Breast epithelium (tissue), 4 donors: ENCODE data around the gene TPRN. TPM values are rescaled to one million over a fixed set of nuclear protein-coding genes. Genes with fewer than 3 reads are reported as not detected.

ENCODE experiments used
- DNase-seq, 2 donors: peaks; one replicate each; pipeline ENCODE4 v3.0.0-alpha.2; 2019; ENCODE audit warnings: low spot score in 2 of 2
- H3K27ac ChIP-seq, 2 donors: fragments of 200-600 bp; sonication (generic) in 1 of 2; one replicate each; pipeline ENCODE4 v1.5.1; 2016 to 2019; ENCODE audit warnings: mild to moderate bottlenecking in 1 of 2
- H3K27me3 ChIP-seq, 2 donors: fragments of 200-600 bp; sonication (generic) in 1 of 2; one replicate each; pipeline versions ENCODE4 v1.5.1 to v1.6.0; 2017 to 2019; ENCODE audit warnings: control low read depth in 1 of 2, mild to moderate bottlenecking in 1 of 2
- H3K36me3 ChIP-seq: fragments of 200-600 bp; one replicate; pipeline ENCODE4 v1.5.1; 2019
- H3K4me1 ChIP-seq, 2 donors: fragments of 200-600 bp; sonication (generic); one replicate each; pipeline ENCODE4 v1.5.1; 2016 to 2019; ENCODE audit warnings: control low read depth in 1 of 2
- H3K4me3 ChIP-seq, 3 donors: fragments of 200-600 bp; sonication (generic); 1 replicate in 2 of 3; 2 replicates in 1 of 3; pipeline ENCODE4 v1.5.1; 2016 to 2019; ENCODE audit warnings: mild to moderate bottlenecking in 3 of 3, moderate library complexity in 2 of 3
- H3K9me3 ChIP-seq, 2 donors: fragments of 200-600 bp; sonication (generic) in 1 of 2; one replicate each; pipeline ENCODE4 v1.5.1; 2016 to 2019; ENCODE audit warnings: control low read depth in 1 of 2
- CTCF ChIP-seq, 3 donors: fragments of 450-650 bp; IDR thresholded peaks; one replicate each; pipeline ENCODE4 v1.5.1; 2016 to 2017; ENCODE audit warnings: antibody characterized with exemption in 3 of 3, mild to moderate bottlenecking in 3 of 3, moderate library complexity in 3 of 3
- POLR2A ChIP-seq: fragments of 450-650 bp; IDR thresholded peaks from one replicate; pipeline ENCODE4 v1.6.1; 2016; ENCODE audit warnings: antibody characterized with exemption, mild to moderate bottlenecking, moderate library complexity
- POLR2AphosphoS5 ChIP-seq, 3 donors: sonication (generic); formaldehyde crosslinking; IDR thresholded peaks; one replicate each; pipeline ENCODE4 v1.6.1; 2017; ENCODE audit warnings: antibody characterized with exemption in 3 of 3
- intact Hi-C: fragments of 100-400 bp; cut with DNase I; formaldehyde crosslinking; loops from one replicate; pipeline ENCODE4 v1.15.1; 2023; ENCODE audit warnings: low total_unique reads
- total RNA-seq, 3 donors: library from RNA; depleted of rRNA; stranded (reverse); fragments of >200 nt; gene quantifications; one replicate each; pipeline ENCODE4 v1.1.0, GENCODE V29; 2016

Gene TPRN
- total RNA-seq, 3 donors from 2014 or later: 4.0 to 9.2 (median 8.5) TPM

GRCh38 chr9:137211532-137211931 lies 11.0 kb upstream of the TPRN start:
- no peaks in the 10 kb centered on the region for H3K9me3 ChIP-seq

GRCh38 chr9:137206602-137207001 lies 6.1 kb upstream of the TPRN start:
- no peak overlapping the region for H3K27ac ChIP-seq
- intact Hi-C loops: loop anchor here (5.0 kb wide), 1 partner anchor 709 kb away; no protein-coding TSS in a partner anchor
- H3K36me3 ChIP-seq: no peaks in the 10 kb centered on the region
- TF ChIP-seq CTCF (IDR thresholded peaks at IDR 0.05) (no peak), POLR2AphosphoS5 (IDR thresholded peaks at IDR 0.05) (no peak), POLR2A (no peak)
- DNase-seq: no peak
- H3K4me1 ChIP-seq: peaks cover 13 to 29% of the 10 kb centered on the region in 2 donors
- peak overlapping the region in 2 of 3 donors; percentile 95 to 98 for H3K4me3 ChIP-seq
- H3K27me3 ChIP-seq: no peaks in the 10 kb centered on the region
- no peaks in the 10 kb centered on the region for H3K9me3 ChIP-seq

More at GRCh38 chr9:137211532-137211931, 11.0 kb upstream of the TPRN start:
- Histone ChIP-seq H3K4me1 (peaks cover 1 to 6% of the 10 kb centered on the region in 2 donors), H3K36me3 (no peaks in the 10 kb centered on the region), H3K4me3 (no peak overlapping the region), H3K27ac (no peak overlapping the region), H3K27me3 (no peaks in the 10 kb centered on the region)
- TF ChIP-seq POLR2A (no peak), CTCF (IDR thresholded peaks at IDR 0.05) (no peak), POLR2AphosphoS5 (IDR thresholded peaks at IDR 0.05) (no peak)
- intact Hi-C loops: no loop called here
- no peak for DNase-seq

- Histone ChIP-seq H3K4me1 (peaks cover 13 to 29% of the 10 kb centered on the region in 2 donors), H3K4me3 (peak within 1 kb of the TSS; percentile 95 to 98 (median 98)), H3K9me3 (no peaks in the 10 kb centered on the region), H3K27ac (peak within 1 kb of the TSS; percentile 89 to 92), H3K36me3 (no peaks in the 10 kb centered on the region), H3K27me3 (no peaks in the 10 kb centered on the region)
- intact Hi-C loops: loop anchor here (5.0 kb wide), 1 partner anchor 708 kb away; no protein-coding TSS in a partner anchor
- peak; percentile 79 to 93 for DNase-seq
- no peak for TF ChIP-seq CTCF (IDR thresholded peaks at IDR 0.05)
- peak; percentile 65 for TF ChIP-seq POLR2A
- TF ChIP-seq POLR2AphosphoS5 (IDR thresholded peaks at IDR 0.05): peak; percentile 84 to 95 (median 94)
These were observed 4.9 kb upstream of the TPRN start, which contains the start of the genes NDOR1 and TMEM203 for GRCh38 chr9:137205126-137206069. Gene NDOR1 (plus strand): TSS chr9:137205700. CDS start chr9:137205778, 78 bp downstream. Gene TMEM203 (minus strand): TSS chr9:137205648. CDS start chr9:137205414, 234 bp downstream.

GRCh38 chr9:137204731-137205125 lies 4.2 kb upstream of the TPRN start:
- peak overlapping the region; percentile 95 to 98 (median 98) for H3K4me3 ChIP-seq
- peaks cover 15 to 29% of the 10 kb centered on the region in 2 donors for H3K4me1 ChIP-seq
- no peaks in the 10 kb centered on the region for H3K36me3 ChIP-seq
- H3K9me3 ChIP-seq: no peaks in the 10 kb centered on the region
- TF ChIP-seq CTCF (IDR thresholded peaks at IDR 0.05) (no peak), POLR2A (no peak), POLR2AphosphoS5 (IDR thresholded peaks at IDR 0.05) (no peak)
- no peaks in the 10 kb centered on the region for H3K27me3 ChIP-seq
- intact Hi-C loops: loop anchor here (5.0 kb wide), 1 partner anchor 707 kb away; no protein-coding TSS in a partner anchor
- H3K27ac ChIP-seq: peak overlapping the region; percentile 89 to 92
- no peak for DNase-seq

- intact Hi-C loops: no loop called here
- no peaks in the 10 kb centered on the region for H3K27me3 ChIP-seq
- peaks cover 19 to 45% of the 10 kb centered on the region in 2 donors for H3K4me1 ChIP-seq
- H3K36me3 ChIP-seq: no peaks in the 10 kb centered on the region
- no peak overlapping the region for H3K27ac ChIP-seq
- H3K9me3 ChIP-seq: no peaks in the 10 kb centered on the region
- no peak for DNase-seq
- H3K4me3 ChIP-seq: no peak overlapping the region
- no peak for TF ChIP-seq CTCF (IDR thresholded peaks at IDR 0.05)
- no peak for TF ChIP-seq POLR2A
- TF ChIP-seq POLR2AphosphoS5 (IDR thresholded peaks at IDR 0.05): no peak
These were observed 2.4 kb upstream of the TPRN start for GRCh38 chr9:137202966-137203365.
